Ascending aorta (tissue), 2 donors: Measurements from ENCODE around the gene WASL. TPM values are rescaled to one million over a fixed set of nuclear protein-coding genes. Genes with fewer than 3 reads are reported as not detected.

Experiments used
- DNase-seq, 2 donors: peaks; one replicate each; pipeline ENCODE4 v3.0.0-alpha.2; 2019; ENCODE audit warnings: low spot score in 2 of 2
- H3K27ac ChIP-seq, 2 donors: fragments of 200-600 bp; sonication (generic); one replicate each; pipeline ENCODE4 v1.5.1; 2016 to 2017; ENCODE audit warnings: mild to moderate bottlenecking in 1 of 2
- H3K27me3 ChIP-seq: fragments of 200-600 bp; sonication (generic); one replicate; pipeline ENCODE4 v1.5.1; 2017
- H3K36me3 ChIP-seq, 2 donors: fragments of 200-600 bp; sonication (generic); one replicate each; pipeline ENCODE4 v1.5.1; 2016
- H3K4me1 ChIP-seq, 2 donors: fragments of 200-600 bp; sonication (generic); one replicate each; pipeline ENCODE4 v1.5.1; 2016 to 2017; ENCODE audit warnings: mild to moderate bottlenecking in 1 of 2
- H3K4me3 ChIP-seq, 2 donors: fragments of 200-600 bp; sonication (generic); one replicate each; pipeline ENCODE4 v1.5.1; 2016 to 2017; ENCODE audit warnings: mild to moderate bottlenecking in 1 of 2
- H3K9me3 ChIP-seq, 2 donors: fragments of 200-600 bp; sonication (generic); one replicate each; pipeline ENCODE4 v1.5.1; 2016
- CTCF ChIP-seq, 3 experiments: fragments of 200-600 bp in 2 of 3; fragments of 450-650 bp in 1 of 3; sonication (generic) in 2 of 3; IDR thresholded peaks; one replicate each; pipeline ENCODE4 v1.5.1; 2016 to 2019; ENCODE audit warnings: antibody characterized with exemption in 3 of 3, mild to moderate bottlenecking in 1 of 3, moderate library complexity in 1 of 3
- intact Hi-C: fragments of 100-400 bp; cut with DNase I; formaldehyde crosslinking; loops from one replicate; pipeline ENCODE4 v1.15.1; 2023
- total RNA-seq: library from RNA; depleted of rRNA; stranded (reverse); fragments of >200 nt; gene quantifications from one replicate; pipeline ENCODE4 v1.1.0, GENCODE V29; 2016

The WASL gene
- total RNA-seq, 1 donor from 2014 or later: 23.7 TPM

- no peaks in the 10 kb centered on the region for H3K9me3 ChIP-seq
- H3K27ac ChIP-seq: peak overlapping the region; percentile 99
- intact Hi-C loops: loop anchor here (10.0 kb wide), 1 partner anchor 862 kb away; the partner anchor contains the start of gene CADPS2
- no peaks in the 10 kb centered on the region for H3K36me3 ChIP-seq
- DNase-seq: no peak
- H3K4me3 ChIP-seq: peak overlapping the region; percentile 84 to 99
- peaks cover 0 to 54% of the 10 kb centered on the region in 2 donors for H3K4me1 ChIP-seq
- no peaks in the 10 kb centered on the region for H3K27me3 ChIP-seq
- TF ChIP-seq CTCF (IDR thresholded peaks at IDR 0.05): no peak
Observed at GRCh38 chr7:123746931-123747488, 1.8 kb downstream of the WASL start.

GRCh38 chr7:123746055-123746454, 2.7 kb downstream of the WASL start:
- no peaks in the 10 kb centered on the region for H3K36me3 ChIP-seq
- peaks cover 0 to 49% of the 10 kb centered on the region in 2 donors for H3K4me1 ChIP-seq
- DNase-seq: no peak
- intact Hi-C loops: loop anchor here (10.0 kb wide), 1 partner anchor 861 kb away; the partner anchor contains the start of gene CADPS2
- no peak for TF ChIP-seq CTCF (IDR thresholded peaks at IDR 0.05)
- H3K27ac ChIP-seq: peak overlapping the region in 1 of 2 donors; percentile 16
- H3K27me3 ChIP-seq: no peaks in the 10 kb centered on the region
- peak overlapping the region in 1 of 2 donors; percentile 84 for H3K4me3 ChIP-seq
- H3K9me3 ChIP-seq: no peaks in the 10 kb centered on the region

GRCh38 chr7:123745437-123745836, 3.4 kb downstream of the WASL start:
- no peak for DNase-seq
- peak overlapping the region in 1 of 2 donors; percentile 84 for H3K4me3 ChIP-seq
- intact Hi-C loops: loop anchor here (10.0 kb wide), 1 partner anchor 861 kb away; the partner anchor contains the start of gene CADPS2
- no peaks in the 10 kb centered on the region for H3K27me3 ChIP-seq
- H3K9me3 ChIP-seq: no peaks in the 10 kb centered on the region
- H3K4me1 ChIP-seq: peaks cover 0 to 48% of the 10 kb centered on the region in 2 donors
- peak overlapping the region in 1 of 2 donors; percentile 16 for H3K27ac ChIP-seq
- TF ChIP-seq CTCF (IDR thresholded peaks at IDR 0.05): no peak
- no peaks in the 10 kb centered on the region for H3K36me3 ChIP-seq

- Histone ChIP-seq H3K4me3 (no peak overlapping the region), H3K9me3 (no peaks in the 10 kb centered on the region), H3K27ac (no peak overlapping the region), H3K27me3 (no peaks in the 10 kb centered on the region), H3K36me3 (no peaks in the 10 kb centered on the region), H3K4me1 (peaks cover 0 to 45% of the 10 kb centered on the region in 2 donors)
- no peak for DNase-seq
- TF ChIP-seq CTCF (IDR thresholded peaks at IDR 0.05): no peak
- intact Hi-C loops: loop anchor here (10.0 kb wide), 1 partner anchor 860 kb away; the partner anchor contains the start of gene CADPS2
Observed at GRCh38 chr7:123744416-123744815, 4.4 kb downstream of the WASL start.

- peaks cover 0 to 39% of the 10 kb centered on the region in 2 donors for H3K4me1 ChIP-seq
Observed at GRCh38 chr7:123741940-123742339, 6.9 kb downstream of the WASL start.

More at GRCh38 chr7:123741940-123742339, 6.9 kb downstream of the WASL start:
- intact Hi-C loops: loop anchor here (10.0 kb wide), 1 partner anchor 857 kb away; the partner anchor contains the start of gene CADPS2
- H3K4me3 ChIP-seq: no peak overlapping the region
- no peak for DNase-seq
- H3K36me3 ChIP-seq: no peaks in the 10 kb centered on the region
- no peaks in the 10 kb centered on the region for H3K27me3 ChIP-seq
- TF ChIP-seq CTCF (IDR thresholded peaks at IDR 0.05): no peak
- no peak overlapping the region for H3K27ac ChIP-seq
- no peaks in the 10 kb centered on the region for H3K9me3 ChIP-seq
